Measurements from ENCODE around the gene AVP. TPM values are rescaled to one million over a fixed set of nuclear protein-coding genes. Genes with fewer than 3 reads are reported as not detected.

Gene AVP
- total and polyA plus RNA-seq, 11 donors, result not detected

- peaks cover 0 to 34% (median 29%) of the 10 kb centered on the region in 9 donors for H3K36me3 ChIP-seq
- H3K9me3 ChIP-seq, result no peaks in the 10 kb centered on the region
- H3K27me3 ChIP-seq, result no peaks in the 10 kb centered on the region
- peak overlapping the region; percentile 58 to 99 (median 88) for H3K4me3 ChIP-seq
- peak in 1 of 5 donors; percentile 89 for DNase-seq
- WGBS, 4 donors, result 4 to 7% (median 5%) methylated on average over 19 to 24 of the region's 24 CpGs
- ATAC-seq, result peak; percentile 65 to 78 (median 78)
- peaks cover 0 to 39% (median 26%) of the 10 kb centered on the region in 12 donors for H3K4me1 ChIP-seq
- TF ChIP-seq POLR2A (IDR thresholded peaks at IDR 0.05) (no peak), CTCF (IDR thresholded peaks at IDR 0.05) (no peak)
- intact Hi-C loops (cut with DNase I), result no loop called here
- H3K27ac ChIP-seq, result peak overlapping the region; percentile 86 to 97 (median 92)
These were observed 39.3 kb downstream of the AVP start for GRCh38 chr20:3045042-3045815.

GRCh38 chr20:3044336-3044965 lies 40.1 kb downstream of the AVP start:
- Histone ChIP-seq H3K27ac (peak overlapping the region in 6 of 12 donors; percentile 91 to 97 (median 94)), H3K36me3 (peaks cover 0 to 34% (median 30%) of the 10 kb centered on the region in 9 donors), H3K9me3 (no peaks in the 10 kb centered on the region), H3K27me3 (no peaks in the 10 kb centered on the region), H3K4me3 (peak overlapping the region in 1 of 12 donors; percentile 77), H3K4me1 (peaks cover 0 to 39% (median 26%) of the 10 kb centered on the region in 12 donors)
- DNase-seq (peak in 1 of 5 donors; percentile 37), ATAC-seq (no peak)
- intact Hi-C loops (cut with DNase I), result no loop called here
- WGBS, 4 donors, result 94 to 100% (median 96%) methylated on average over 8 of the region's 8 CpGs
- TF ChIP-seq POLR2A (IDR thresholded peaks at IDR 0.05), result no peak
- TF ChIP-seq CTCF (IDR thresholded peaks at IDR 0.05), result no peak

GRCh38 chr20:3043322-3043721 lies 41.2 kb downstream of the AVP start, which contains the start of gene GNRH2:
TSS of gene GNRH2 (plus strand) at chr20:3043622. CDS start at chr20:3044415, 793 bp downstream.
- Histone ChIP-seq H3K27ac (peak within 1 kb of the TSS in 11 of 12 donors; percentile 48 to 94 (median 66)), H3K9me3 (no peaks in the 10 kb centered on the region), H3K4me3 (no peak within 1 kb of the TSS), H3K4me1 (peaks cover 0 to 39% (median 26%) of the 10 kb centered on the region in 12 donors), H3K27me3 (no peaks in the 10 kb centered on the region), H3K36me3 (peaks cover 0 to 34% (median 31%) of the 10 kb centered on the region in 9 donors)
- intact Hi-C loops (cut with DNase I), result no loop called here
- no peak for TF ChIP-seq POLR2A (IDR thresholded peaks at IDR 0.05)
- no peak for TF ChIP-seq CTCF (IDR thresholded peaks at IDR 0.05)
- ATAC-seq (no peak), DNase-seq (no peak)
- 79 to 92% (median 88%) methylated on average over 3 of the region's 3 CpGs for WGBS, 4 donors

DNA sequence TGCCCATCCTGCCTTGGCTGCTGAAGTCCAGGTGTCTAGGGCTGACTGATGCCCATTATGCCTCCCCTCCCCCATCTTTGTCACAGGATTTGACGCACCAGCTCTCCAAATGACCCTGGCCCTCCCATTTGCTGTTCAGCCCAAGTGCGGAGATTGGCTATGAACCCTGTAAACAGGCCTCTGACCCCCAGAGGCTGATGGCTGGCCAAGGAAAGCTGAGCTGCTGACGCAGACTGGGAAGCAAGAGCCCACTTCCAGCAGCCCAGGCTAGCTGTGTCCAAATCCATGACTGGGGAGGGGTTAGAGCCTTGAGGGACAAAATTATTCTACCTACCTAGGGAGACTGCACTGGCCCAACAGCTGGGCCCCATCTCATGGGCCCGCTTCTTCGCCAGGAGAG lies 41.9 kb downstream of the AVP start:
- H3K9me3 ChIP-seq, result no peaks in the 10 kb centered on the region
- H3K36me3 ChIP-seq, result peaks cover 0 to 34% (median 31%) of the 10 kb centered on the region in 9 donors
- peaks cover 0 to 39% (median 26%) of the 10 kb centered on the region in 12 donors for H3K4me1 ChIP-seq
- H3K27me3 ChIP-seq, result no peaks in the 10 kb centered on the region
- no peak for TF ChIP-seq POLR2A (IDR thresholded peaks at IDR 0.05)
- TF ChIP-seq CTCF (IDR thresholded peaks at IDR 0.05), result no peak
- ATAC-seq, result peak in 1 of 4 donors; percentile 21
- H3K27ac ChIP-seq, result peak overlapping the region in 11 of 12 donors; percentile 48 to 73 (median 66)
- 83 to 89% (median 85%) methylated on average over 5 of the region's 5 CpGs for WGBS, 4 donors
- no peak overlapping the region for H3K4me3 ChIP-seq
- DNase-seq, result peak in 4 of 5 donors; percentile 52 to 74 (median 64)
- intact Hi-C loops (cut with DNase I), result no loop called here
